Endothelial cell of umbilical vein (primary cell): Measurements from ENCODE around the gene LSP1. TPM values are rescaled to one million over a fixed set of nuclear protein-coding genes. Genes with fewer than 3 reads are reported as not detected.

ENCODE experiments used
- BruUV-seq: library from RNA; stranded (reverse); fragments of 400-500 nt; replicated peaks from 2 replicates; lab custom pipeline; 2021; lab: Mats Ljungman, UMichigan
- CTCF ChIA-PET: fragments of 300-600, 350-600 bp; sonication (Branson Sonifier 250); formaldehyde crosslinking; loops from one replicate; lab custom pipeline; 2021; ENCODE audit warnings: antibody characterized with exemption, inconsistent platforms; lab: Charles Lee
- POLR2A ChIA-PET: fragments of 300-600, 350-600 bp; sonication (Branson Sonifier 250); formaldehyde crosslinking; loops from one replicate; lab custom pipeline; 2021; ENCODE audit warnings: antibody characterized with exemption, inconsistent platforms; lab: Charles Lee
- DNase-seq: peaks from one replicate; pipeline ENCODE4 v3.0.0-alpha.2; 2011; ENCODE audit warnings: low read depth, low spot score
- FAIRE-seq: peaks from 2 replicates; lab custom pipeline; 2011; peaks lifted over from hg19 to GRCh38; lab: Jason Lieb, UNC
- H2AFZ ChIP-seq: 2 replicates; pipeline ENCODE4 v1.6.0; 2012; ENCODE audit warnings: low read depth, low read length, control low read depth, inconsistent platforms
- H3K27ac ChIP-seq: 2 replicates; pipeline ENCODE4 v1.5.1; 2011; ENCODE audit warnings: low read depth, mild to moderate bottlenecking, control low read depth, low read length, moderate library complexity; ENCODE audit not compliant: insufficient read depth
- H3K27me3 ChIP-seq, 2 experiments: 2 replicates each; pipeline versions ENCODE4 v1.6.0 to v1.6.1; 2011; ENCODE audit warnings: low read length in 2 of 2, mixed read lengths in 1 of 2; ENCODE audit not compliant: control insufficient read depth in 2 of 2, insufficient read depth in 2 of 2
- H3K36me3 ChIP-seq, 2 experiments: 2 replicates in 1 of 2; 3 replicates in 1 of 2; pipeline ENCODE4 v1.5.1; 2011; ENCODE audit warnings: low read length in 2 of 2, mild to moderate bottlenecking in 1 of 2, moderate library complexity in 1 of 2; ENCODE audit not compliant: control insufficient read depth in 2 of 2, insufficient read depth in 2 of 2; ENCODE audit errors: extremely low read depth in 1 of 2
- H3K4me1 ChIP-seq: 3 replicates; pipeline ENCODE4 v1.5.1; 2011; ENCODE audit warnings: mild to moderate bottlenecking, low read length; ENCODE audit not compliant: control insufficient read depth, insufficient read depth; ENCODE audit errors: extremely low read depth
- H3K4me2 ChIP-seq: 2 replicates; pipeline ENCODE4 v1.6.1; 2011; ENCODE audit warnings: low read length, control low read depth, mixed read lengths; ENCODE audit not compliant: insufficient read depth
- H3K4me3 ChIP-seq, 3 experiments: fragments of 200-600 bp in 1 of 3; sonication (generic), shearing (Covaris generic) in 1 of 3; replicated peaks in 1 of 3; 2 replicates each; pipeline ENCODE4 v1.5.1; 2011 to 2016; ENCODE audit warnings: control low read depth in 3 of 3, low read length in 3 of 3, mild to moderate bottlenecking in 2 of 3, inconsistent platforms in 1 of 3, low read depth in 1 of 3, moderate library complexity in 1 of 3; ENCODE audit not compliant: insufficient read depth in 1 of 3
- H3K79me2 ChIP-seq: 2 replicates; pipeline ENCODE4 v1.6.0; 2012; ENCODE audit warnings: low read length, inconsistent platforms; ENCODE audit not compliant: control insufficient read depth, insufficient read depth
- H3K9ac ChIP-seq: replicated peaks from 2 replicates; pipeline ENCODE3; 2011; ENCODE audit warnings: low read length, control low read depth; ENCODE audit not compliant: insufficient read depth; ENCODE audit errors: extremely low read depth
- H3K9me1 ChIP-seq: replicated peaks from 3 replicates; pipeline ENCODE4 v1.6.0; 2011; ENCODE audit warnings: mild to moderate bottlenecking, low read length; ENCODE audit not compliant: control insufficient read depth, insufficient read depth; ENCODE audit errors: extremely low read depth
- H3K9me3 ChIP-seq: replicated peaks from 2 replicates; pipeline ENCODE4 v1.5.1; 2012; ENCODE audit warnings: low read length, inconsistent platforms; ENCODE audit not compliant: control insufficient read depth, insufficient read depth
- H4K20me1 ChIP-seq: replicated peaks from 2 replicates; pipeline ENCODE3; 2011; ENCODE audit warnings: mild to moderate bottlenecking, low read length; ENCODE audit not compliant: control insufficient read depth, insufficient read depth; ENCODE audit errors: extremely low read depth
- CTCF ChIP-seq, 2 donors: IDR thresholded peaks; 1 replicate in 1 of 2; 2 replicates in 1 of 2; pipeline ENCODE4 v1.5.1; 2011; ENCODE audit warnings: low read length in 2 of 2, mild to moderate bottlenecking in 2 of 2, moderate library complexity in 2 of 2, control low read depth in 1 of 2, inconsistent platforms in 1 of 2, low read depth in 1 of 2; ENCODE audit not compliant: insufficient read depth in 1 of 2; ENCODE audit errors: extremely low read depth in 1 of 2
- EZH2 ChIP-seq: IDR thresholded peaks from 2 replicates; pipeline ENCODE4 v1.6.1; 2012; ENCODE audit warnings: borderline replicate concordance, low read depth, mild to moderate bottlenecking, moderate library complexity, low read length, inconsistent platforms; ENCODE audit not compliant: severe bottlenecking
- FOS ChIP-seq: IDR thresholded peaks from 2 replicates; pipeline ENCODE4 v1.6.1; 2011; ENCODE audit warnings: mild to moderate bottlenecking, low read length, moderate library complexity, borderline replicate concordance; ENCODE audit not compliant: insufficient read depth
- GATA2 ChIP-seq: IDR thresholded peaks from 2 replicates; pipeline ENCODE4 v1.7.0; 2011; ENCODE audit warnings: low read depth, mild to moderate bottlenecking, moderate library complexity, mixed read lengths, low read length; ENCODE audit not compliant: insufficient read length, insufficient read depth
- JUN ChIP-seq: IDR thresholded peaks from 2 replicates; pipeline ENCODE4 v1.6.1; 2011; ENCODE audit warnings: borderline replicate concordance, low read depth; ENCODE audit not compliant: insufficient read length, insufficient read depth
- MYC ChIP-seq: IDR thresholded peaks from one replicate; pipeline ENCODE4 v1.6.1; 2011; ENCODE audit warnings: mild to moderate bottlenecking, low read depth, low read length
- POLR2A ChIP-seq: IDR thresholded peaks from 2 replicates; pipeline ENCODE4 v1.6.1; 2012; ENCODE audit warnings: low read depth, mild to moderate bottlenecking, control low read depth, low read length
- POLR2AphosphoS5 ChIP-seq: IDR thresholded peaks from 2 replicates; pipeline ENCODE4 v1.6.1; 2012; ENCODE audit warnings: low read depth, mild to moderate bottlenecking, control low read depth, low read length, moderate library complexity; ENCODE audit not compliant: insufficient read depth
- dilution Hi-C: fragments of 300-500 bp; cut with MboI; formaldehyde crosslinking; loops from one replicate; pipeline ENCODE4 v1.15.0; 2019; ENCODE audit warnings: low sequenced_read_pairs; ENCODE audit not compliant: extremely low pct_ligation_motif_present
- intact Hi-C: fragments of 100-400 bp; cut with micrococcal nuclease; formaldehyde crosslinking; loops from one replicate; pipeline ENCODE4 v1.10.0; 2022
- polyA plus RNA-seq, 4 experiments: library from polyadenylated mRNA; depleted of rRNA in 3 of 4; stranded (reverse) in 3 of 4; unstranded in 1 of 4; fragments of >200 nt; gene quantifications; 2 replicates each; pipeline versions ENCODE4 v1.2.1 to v1.2.3, GENCODE V29; 2011 to 2012; ENCODE audit warnings: missing spikeins in 1 of 4
- total RNA-seq: library from RNA; stranded (reverse); gene quantifications from 2 replicates; pipeline ENCODE4 v1.2.3, GENCODE V29; 2021
- TF ChIP-seq, protein P1 (sequence below): IDR thresholded peaks from 2 replicates; pipeline ENCODE4 v1.6.1; 2011; ENCODE audit not compliant: insufficient read depth, insufficient read length

LSP1 gene
- total and polyA plus RNA-seq, 2 donors (not counting 3 experiments of a cell fraction or from before 2014, with no cell fraction given) = not detected

GRCh38 chr11:1844221-1845094 lies 8.4 kb upstream of the LSP1 start:
- dilution Hi-C loops = no loop called here
- TF ChIP-seq, protein P1, sequence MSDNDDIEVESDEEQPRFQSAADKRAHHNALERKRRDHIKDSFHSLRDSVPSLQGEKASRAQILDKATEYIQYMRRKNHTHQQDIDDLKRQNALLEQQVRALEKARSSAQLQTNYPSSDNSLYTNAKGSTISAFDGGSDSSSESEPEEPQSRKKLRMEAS = no peak
- TF ChIP-seq FOS (no peak), CTCF (IDR thresholded peaks at IDR 0.05; ENCODE audit: extremely low read depth in 1 of 2, insufficient read depth in 1 of 2, low read depth in 1 of 2, low read length in 2 of 2) (no peak)

DNA sequence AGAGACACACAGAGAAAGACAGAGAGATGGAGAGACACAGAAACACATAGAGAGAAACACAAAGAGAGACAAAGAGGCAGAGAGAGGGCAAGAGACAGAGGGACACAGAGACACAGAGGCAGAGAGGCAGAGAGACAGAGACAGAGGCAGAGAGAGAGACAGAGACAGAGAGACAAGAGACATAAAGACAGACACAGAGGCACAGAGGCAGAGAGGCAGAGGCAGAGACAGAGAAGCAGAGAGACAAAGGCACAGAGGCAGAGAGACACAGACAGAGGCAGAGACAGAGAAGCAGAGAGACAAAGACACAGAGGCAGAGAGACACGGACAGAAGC lies 7.8 kb upstream of the LSP1 start:
- no peaks in the 10 kb centered on the region for H3K27me3 ChIP-seq
- no peaks in the 10 kb centered on the region for H4K20me1 ChIP-seq
- H3K27ac ChIP-seq = no peak overlapping the region
- H2AFZ ChIP-seq = peak overlapping the region; percentile 34
- no peak overlapping the region for H3K4me2 ChIP-seq
- FAIRE-seq = no peak
- H3K4me3 ChIP-seq = no peak overlapping the region
- BruUV-seq = no TSS peak
- dilution Hi-C loops = no loop called here
- H3K79me2 ChIP-seq = no peaks in the 10 kb centered on the region
- intact Hi-C loops = no loop called here
- no peaks in the 10 kb centered on the region for H3K9me1 ChIP-seq
- H3K9me3 ChIP-seq = no peaks in the 10 kb centered on the region
- H3K4me1 ChIP-seq = no peaks in the 10 kb centered on the region
- CTCF ChIA-PET = no interaction called here
- no peak for DNase-seq
- TF ChIP-seq FOS = no peak
- no peak for TF ChIP-seq POLR2A
- TF ChIP-seq POLR2AphosphoS5 = no peak
- TF ChIP-seq, protein P1 = no peak
- TF ChIP-seq JUN = no peak
- no peak for TF ChIP-seq GATA2
- no peak for TF ChIP-seq MYC
- no peak for TF ChIP-seq CTCF (IDR thresholded peaks at IDR 0.05; ENCODE audit: extremely low read depth in 1 of 2, insufficient read depth in 1 of 2, low read depth in 1 of 2, low read length in 2 of 2)
- TF ChIP-seq EZH2 = no peak
- H3K36me3 ChIP-seq = no peaks in the 10 kb centered on the region
- POLR2A ChIA-PET = no interaction called here
- no peak overlapping the region for H3K9ac ChIP-seq

More at GRCh38 chr11:1844221-1845094, 8.4 kb upstream of the LSP1 start:
- CTCF ChIA-PET = interaction anchor here (1.7 kb wide), 1 partner anchor 38 kb away, joined by 5 read pairs; no protein-coding TSS in a partner anchor
- no peak overlapping the region for H3K4me3 ChIP-seq
- no TSS peak for BruUV-seq
- FAIRE-seq = no peak
- H3K36me3 ChIP-seq = no peaks in the 10 kb centered on the region
- no peaks in the 10 kb centered on the region for H4K20me1 ChIP-seq
- intact Hi-C loops = no loop called here
- H2AFZ ChIP-seq = peak overlapping the region; percentile 34
- no peaks in the 10 kb centered on the region for H3K79me2 ChIP-seq
- H3K27ac ChIP-seq = no peak overlapping the region
- H3K9me1 ChIP-seq = no peaks in the 10 kb centered on the region
- H3K4me1 ChIP-seq = no peaks in the 10 kb centered on the region
- H3K9me3 ChIP-seq = no peaks in the 10 kb centered on the region
- no peaks in the 10 kb centered on the region for H3K27me3 ChIP-seq
- POLR2A ChIA-PET = no interaction called here
- H3K4me2 ChIP-seq = no peak overlapping the region
- DNase-seq = no peak
- H3K9ac ChIP-seq = no peak overlapping the region
